Right atrium auricular region (tissue), 2 donors: ENCODE measurements around the gene SLC35A2. TPM values are rescaled to one million over a fixed set of nuclear protein-coding genes. Genes with fewer than 3 reads are reported as not detected.

ENCODE experiments used
- DNase-seq: peaks from one replicate; pipeline ENCODE4 v3.0.0-alpha.2; 2019; ENCODE audit warnings: low spot score
- H3K27ac ChIP-seq, 2 donors: fragments of 200-600 bp; sonication (generic); 1 replicate in 1 of 2; 2 replicates in 1 of 2; pipeline ENCODE4 v1.5.1; 2016 to 2019
- H3K27me3 ChIP-seq, 2 donors: fragments of 200-600 bp; sonication (generic); one replicate each; pipeline versions ENCODE4 v1.5.1 to v1.6.0; 2017 to 2019
- H3K36me3 ChIP-seq: fragments of 200-600 bp; sonication (generic); one replicate; pipeline ENCODE4 v1.5.1; 2016
- H3K4me1 ChIP-seq, 2 donors: fragments of 200-600 bp; sonication (generic); one replicate each; pipeline versions ENCODE4 v1.5.1 to v1.6.0; 2017 to 2019
- H3K4me3 ChIP-seq, 2 donors: fragments of 200-600 bp; sonication (generic); 1 replicate in 1 of 2; 2 replicates in 1 of 2; pipeline ENCODE4 v1.5.1; 2017 to 2019; ENCODE audit warnings: mild to moderate bottlenecking in 1 of 2, moderate library complexity in 1 of 2
- H3K9me3 ChIP-seq, 2 donors: fragments of 200-600 bp; sonication (generic); one replicate each; pipeline ENCODE4 v1.5.1; 2019
- total RNA-seq, 2 donors: library from RNA; depleted of rRNA; stranded (reverse); fragments of >200 nt; gene quantifications; one replicate each; pipeline ENCODE4 v1.1.0, GENCODE V29; 2016
- TF ChIP-seq, protein P1 (sequence below), 2 donors: fragments of 200-600 bp; sonication (generic); IDR thresholded peaks; one replicate each; pipeline ENCODE4 v1.5.1; 2019; ENCODE audit warnings: antibody characterized with exemption in 2 of 2

SLC35A2 gene
- total RNA-seq, 2 donors from 2014 or later: 16.8 to 18.8 TPM

DNA sequence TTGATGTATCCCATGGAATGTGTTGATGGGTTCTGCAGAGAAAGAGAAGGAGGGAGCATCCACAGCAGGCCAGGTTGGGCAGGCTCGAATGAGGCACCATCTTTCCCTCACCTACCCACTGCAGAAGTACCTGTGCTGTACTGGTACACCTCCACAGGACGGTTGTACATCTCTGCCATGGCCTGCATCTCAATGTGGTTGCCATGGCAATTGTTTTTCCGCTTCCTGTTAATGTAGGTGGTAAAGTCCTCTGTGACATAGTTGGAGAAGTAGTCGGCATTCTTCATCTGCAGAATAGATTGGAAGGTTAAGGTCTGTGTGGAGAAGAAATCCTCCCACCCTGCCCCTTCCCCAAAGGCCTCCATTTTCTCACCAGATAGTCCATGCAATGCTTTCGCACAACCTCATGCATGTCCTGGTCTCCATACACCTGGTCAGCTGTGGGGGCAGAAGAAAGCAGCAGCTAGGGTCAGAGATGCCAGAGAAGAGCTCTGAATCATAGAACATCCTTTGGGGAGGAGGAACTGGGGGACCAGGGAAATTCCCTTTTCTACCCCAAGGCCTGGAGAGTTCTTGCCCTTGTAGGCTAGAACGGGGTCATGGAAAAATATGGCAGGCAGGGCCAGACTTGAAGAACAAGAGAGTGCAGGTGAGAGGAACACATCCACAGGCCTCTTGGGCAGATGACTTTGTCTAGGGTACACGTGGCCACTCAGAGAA is 23.3 kb upstream of the SLC35A2 start:
- Histone ChIP-seq H3K36me3 (peaks cover 27% of the 10 kb centered on the region), H3K27ac (no peak overlapping the region), H3K4me3 (no peak overlapping the region), H3K27me3 (no peaks in the 10 kb centered on the region), H3K4me1 (peaks cover 0 to 6% of the 10 kb centered on the region in 2 donors), H3K9me3 (peaks cover 0 to 6% of the 10 kb centered on the region in 2 donors)
- DNase-seq: no peak
- TF ChIP-seq, protein P1, sequence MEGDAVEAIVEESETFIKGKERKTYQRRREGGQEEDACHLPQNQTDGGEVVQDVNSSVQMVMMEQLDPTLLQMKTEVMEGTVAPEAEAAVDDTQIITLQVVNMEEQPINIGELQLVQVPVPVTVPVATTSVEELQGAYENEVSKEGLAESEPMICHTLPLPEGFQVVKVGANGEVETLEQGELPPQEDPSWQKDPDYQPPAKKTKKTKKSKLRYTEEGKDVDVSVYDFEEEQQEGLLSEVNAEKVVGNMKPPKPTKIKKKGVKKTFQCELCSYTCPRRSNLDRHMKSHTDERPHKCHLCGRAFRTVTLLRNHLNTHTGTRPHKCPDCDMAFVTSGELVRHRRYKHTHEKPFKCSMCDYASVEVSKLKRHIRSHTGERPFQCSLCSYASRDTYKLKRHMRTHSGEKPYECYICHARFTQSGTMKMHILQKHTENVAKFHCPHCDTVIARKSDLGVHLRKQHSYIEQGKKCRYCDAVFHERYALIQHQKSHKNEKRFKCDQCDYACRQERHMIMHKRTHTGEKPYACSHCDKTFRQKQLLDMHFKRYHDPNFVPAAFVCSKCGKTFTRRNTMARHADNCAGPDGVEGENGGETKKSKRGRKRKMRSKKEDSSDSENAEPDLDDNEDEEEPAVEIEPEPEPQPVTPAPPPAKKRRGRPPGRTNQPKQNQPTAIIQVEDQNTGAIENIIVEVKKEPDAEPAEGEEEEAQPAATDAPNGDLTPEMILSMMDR (IDR thresholded peaks at IDR 0.05): no peak

DNA sequence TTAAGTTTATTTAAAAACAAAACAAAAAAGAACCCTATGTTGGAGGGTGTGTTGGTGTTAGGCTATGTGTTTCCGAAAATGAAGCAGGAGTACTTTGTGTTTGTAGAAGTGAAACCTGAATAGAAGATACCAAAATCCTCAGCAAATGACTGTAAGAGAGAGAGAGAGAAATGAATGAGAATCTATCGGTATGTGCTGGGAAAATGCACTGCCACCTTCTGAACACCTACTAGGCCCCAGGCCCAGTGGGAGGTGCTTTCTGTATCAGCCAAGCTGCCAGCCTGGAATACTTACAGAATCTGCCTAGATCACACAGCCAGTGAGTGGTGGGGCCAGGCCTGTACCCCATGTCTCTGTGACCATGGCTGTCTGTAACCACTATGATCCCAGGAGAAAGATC is 22.3 kb upstream of the SLC35A2 start:
- Histone ChIP-seq H3K4me3 (no peak overlapping the region), H3K36me3 (peaks cover 27% of the 10 kb centered on the region), H3K27ac (no peak overlapping the region), H3K4me1 (peaks cover 0 to 6% of the 10 kb centered on the region in 2 donors), H3K9me3 (peaks cover 0 to 6% of the 10 kb centered on the region in 2 donors), H3K27me3 (no peaks in the 10 kb centered on the region)
- DNase-seq: no peak
- TF ChIP-seq, protein P1 (IDR thresholded peaks at IDR 0.05): no peak

DNA sequence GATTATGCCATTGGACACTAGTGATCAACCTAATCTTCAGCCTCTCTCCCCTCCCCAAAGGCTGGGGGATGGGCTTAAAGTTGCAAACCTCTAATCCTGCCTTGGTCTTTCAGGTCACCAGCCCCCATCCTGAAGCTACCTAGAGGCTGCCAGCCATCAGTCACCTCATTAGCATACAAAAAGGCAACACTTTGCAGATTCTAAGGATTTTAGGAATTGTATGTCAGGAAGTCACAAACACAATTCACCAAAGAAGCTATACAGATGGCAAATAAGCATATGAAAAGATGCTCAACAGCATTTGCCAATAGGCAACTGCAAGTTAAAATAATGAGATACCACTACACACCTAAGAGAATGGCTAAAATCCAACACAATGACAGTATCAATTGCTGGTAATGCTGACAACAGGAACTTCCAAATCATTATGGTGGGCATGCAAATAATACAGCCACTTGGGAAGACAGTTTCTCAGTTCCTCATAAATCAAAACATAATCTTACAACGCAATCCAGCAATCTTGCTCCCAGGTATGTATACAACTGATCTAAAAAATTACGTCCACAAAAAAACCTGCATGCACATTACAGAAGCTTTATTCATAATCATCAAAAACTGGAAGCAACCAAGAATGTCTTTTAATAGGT is 16.4 kb upstream of the SLC35A2 start:
- Histone ChIP-seq H3K4me3 (no peak overlapping the region), H3K4me1 (no peaks in the 10 kb centered on the region), H3K36me3 (peaks cover 23% of the 10 kb centered on the region), H3K9me3 (peaks cover 0 to 3% of the 10 kb centered on the region in 2 donors), H3K27me3 (no peaks in the 10 kb centered on the region), H3K27ac (no peak overlapping the region)
- TF ChIP-seq, protein P1 (IDR thresholded peaks at IDR 0.05): no peak
- DNase-seq: no peak

DNA sequence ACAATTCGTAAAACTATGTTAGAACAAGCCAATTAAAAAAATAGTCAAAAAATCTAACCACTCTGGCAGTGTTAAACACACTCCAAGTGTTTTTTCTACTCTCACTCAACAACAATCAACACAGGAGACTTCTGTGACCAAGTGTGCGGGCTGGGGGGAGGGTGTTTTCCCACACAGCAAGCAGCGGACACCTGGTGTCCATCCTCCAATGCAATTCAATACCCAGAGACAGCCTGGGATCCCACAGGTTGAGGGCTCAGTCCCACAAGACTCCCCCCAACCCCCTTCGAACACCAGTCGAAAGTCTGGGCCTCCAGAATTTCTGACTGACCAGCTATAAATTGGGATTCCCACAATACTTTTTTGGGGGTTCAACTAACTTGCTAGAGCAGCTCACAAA is 15.7 kb upstream of the SLC35A2 start:
- no peak overlapping the region for H3K27ac ChIP-seq
- H3K9me3 ChIP-seq: no peaks in the 10 kb centered on the region
- no peaks in the 10 kb centered on the region for H3K4me1 ChIP-seq
- no peak overlapping the region for H3K4me3 ChIP-seq
- H3K36me3 ChIP-seq: peaks cover 27% of the 10 kb centered on the region
- no peaks in the 10 kb centered on the region for H3K27me3 ChIP-seq
- no peak for DNase-seq
- TF ChIP-seq, protein P1 (IDR thresholded peaks at IDR 0.05): no peak

DNA sequence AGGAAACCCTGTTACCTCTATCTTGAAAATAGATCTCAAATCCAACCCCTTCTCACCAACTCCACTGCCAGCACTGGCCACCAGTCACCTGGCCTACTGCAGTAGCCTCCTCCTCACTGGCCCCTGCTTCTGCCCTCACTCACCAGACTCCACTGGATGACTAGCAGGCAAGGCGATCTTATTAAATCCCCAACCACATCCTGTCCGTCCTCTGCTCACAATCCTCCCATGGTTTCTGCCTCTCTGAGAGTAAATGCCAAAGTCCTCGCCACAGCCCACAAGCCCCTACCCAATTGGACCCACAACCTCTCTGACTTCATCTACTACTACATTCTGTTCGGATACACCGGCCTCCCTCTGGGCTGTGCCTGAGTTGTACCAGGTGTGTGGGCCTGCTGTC is 12.8 kb upstream of the SLC35A2 start:
- H3K36me3 ChIP-seq: peaks cover 28% of the 10 kb centered on the region
- H3K4me3 ChIP-seq: no peak overlapping the region
- no peak for DNase-seq
- H3K9me3 ChIP-seq: no peaks in the 10 kb centered on the region
- H3K27ac ChIP-seq: no peak overlapping the region
- TF ChIP-seq, protein P1 (IDR thresholded peaks at IDR 0.05): no peak
- peaks cover 0 to 9% of the 10 kb centered on the region in 2 donors for H3K4me1 ChIP-seq
- no peaks in the 10 kb centered on the region for H3K27me3 ChIP-seq
